CD14-positive monocyte (primary cell): ENCODE data around the gene EVL. TPM values are rescaled to one million over a fixed set of nuclear protein-coding genes. Genes with fewer than 3 reads are reported as not detected.
"Not testable (repeated sequence)": the region's sequence is repeated elsewhere in the genome, so short reads cannot be mapped to it uniquely, and the experiment has no call there.

Source experiments
- DNase-seq, 3 donors: peaks; one replicate each; pipeline ENCODE4 v3.0.0-alpha.2; 2011 to 2022
- H2AFZ ChIP-seq: 2 replicates; pipeline ENCODE4 v1.6.0; 2012; ENCODE audit warnings: mild to moderate bottlenecking, low read depth, low read length, inconsistent platforms; ENCODE audit not compliant: insufficient read depth, poor library complexity, severe bottlenecking
- H3K27ac ChIP-seq, 2 donors: 1 replicate in 1 of 2; 2 replicates in 1 of 2; pipeline ENCODE4 v1.5.1; 2012 to 2013; ENCODE audit warnings: low read length in 2 of 2, control low read depth in 1 of 2, inconsistent platforms in 1 of 2, low read depth in 1 of 2, mild to moderate bottlenecking in 1 of 2
- H3K27me3 ChIP-seq, 2 donors: one replicate each; pipeline versions ENCODE4 v1.6.0 to v1.6.1; 2011 to 2013; ENCODE audit warnings: low read length in 2 of 2; ENCODE audit not compliant: control insufficient read depth in 2 of 2, insufficient read depth in 2 of 2
- H3K36me3 ChIP-seq, 2 donors: replicated peaks in 1 of 2; 1 replicate in 1 of 2; 2 replicates in 1 of 2; pipeline versions ENCODE4 v1.5.1 to v1.6.1; 2012 to 2013; ENCODE audit warnings: low read length in 2 of 2, control low read depth in 1 of 2, inconsistent platforms in 1 of 2, mild to moderate bottlenecking in 1 of 2; ENCODE audit not compliant: insufficient read depth in 2 of 2, control insufficient read depth in 1 of 2
- H3K4me1 ChIP-seq, 2 donors: 1 replicate in 1 of 2; 2 replicates in 1 of 2; pipeline versions ENCODE4 v1.5.1 to v1.6.1; 2012 to 2013; ENCODE audit warnings: low read length in 2 of 2, control low read depth in 1 of 2, inconsistent platforms in 1 of 2, mild to moderate bottlenecking in 1 of 2, moderate library complexity in 1 of 2; ENCODE audit not compliant: insufficient read depth in 2 of 2, control insufficient read depth in 1 of 2
- H3K4me2 ChIP-seq: replicated peaks from 2 replicates; pipeline ENCODE3; 2012; ENCODE audit warnings: low read length, moderate library complexity, mild to moderate bottlenecking; ENCODE audit not compliant: poor library complexity, severe bottlenecking; ENCODE audit errors: extremely low read depth
- H3K4me3 ChIP-seq, 3 experiments: fragments of 200-600 bp in 1 of 3; sonication (generic) in 1 of 3; replicated peaks in 1 of 3; 1 replicate in 2 of 3; 2 replicates in 1 of 3; pipeline ENCODE4 v1.5.1; 2011 to 2013; ENCODE audit warnings: low read length in 3 of 3, mild to moderate bottlenecking in 3 of 3, control low read depth in 2 of 3, low read depth in 2 of 3, inconsistent platforms in 1 of 3, moderate library complexity in 1 of 3
- H3K79me2 ChIP-seq: 2 replicates; pipeline ENCODE4 v1.6.0; 2012; ENCODE audit warnings: mild to moderate bottlenecking, control low read depth, inconsistent platforms, low read length, moderate library complexity; ENCODE audit not compliant: insufficient read depth
- H3K9ac ChIP-seq: 2 replicates; pipeline ENCODE4 v1.6.0; 2017; ENCODE audit warnings: low read length, mild to moderate bottlenecking; ENCODE audit not compliant: insufficient read depth, poor library complexity, severe bottlenecking
- H3K9me3 ChIP-seq, 2 donors: replicated peaks in 1 of 2; 1 replicate in 1 of 2; 2 replicates in 1 of 2; pipeline versions ENCODE4 v1.5.1 to v1.6.1; 2012 to 2013; ENCODE audit warnings: low read length in 2 of 2, control low read depth in 1 of 2; ENCODE audit not compliant: control insufficient read depth in 1 of 2, insufficient read depth in 1 of 2
- H4K20me1 ChIP-seq: 2 replicates; pipeline ENCODE4 v1.6.0; 2012; ENCODE audit warnings: mild to moderate bottlenecking, low read length, control low read depth, moderate library complexity; ENCODE audit not compliant: insufficient read depth
- H3K27ac Mint-ChIP-seq, 7 donors: one replicate each; pipeline ENCODE4 v1.8.0; 2020; ENCODE audit warnings: mild to moderate bottlenecking in 7 of 7, mixed read lengths in 7 of 7, moderate library complexity in 6 of 7, inconsistent platforms in 2 of 7
- H3K27me3 Mint-ChIP-seq, 3 donors: one replicate each; pipeline ENCODE4 v1.8.0; 2021 to 2022; ENCODE audit warnings: low read depth in 3 of 3, mild to moderate bottlenecking in 3 of 3, mixed read lengths in 3 of 3, moderate library complexity in 3 of 3, inconsistent platforms in 1 of 3
- H3K36me3 Mint-ChIP-seq, 2 donors: one replicate each; pipeline ENCODE4 v1.8.0; 2020; ENCODE audit warnings: mixed read lengths in 2 of 2, inconsistent platforms in 1 of 2, mild to moderate bottlenecking in 1 of 2
- H3K4me1 Mint-ChIP-seq: one replicate; pipeline ENCODE4 v1.8.0; 2020; ENCODE audit warnings: mild to moderate bottlenecking, mixed read lengths
- H3K4me3 Mint-ChIP-seq, 2 donors: one replicate each; pipeline ENCODE4 v1.8.0; 2020; ENCODE audit warnings: mild to moderate bottlenecking in 2 of 2, mixed read lengths in 2 of 2, moderate library complexity in 1 of 2
- H3K9me3 Mint-ChIP-seq, 7 donors: one replicate each; pipeline ENCODE4 v1.8.0; 2020 to 2022; ENCODE audit warnings: mixed read lengths in 7 of 7, mild to moderate bottlenecking in 6 of 7, moderate library complexity in 6 of 7, inconsistent platforms in 2 of 7
- CTCF ChIP-seq: fragments of 200-600 bp; IDR thresholded peaks from one replicate; pipeline ENCODE4 v1.8.0; 2022; ENCODE audit warnings: antibody characterized with exemption, mild to moderate bottlenecking
- WGBS: methylation state at CpG from one replicate; pipeline ENCODE4 v1.1.5; 2013; ENCODE audit warnings: missing lambda C conversion rate; ENCODE audit not compliant: insufficient coverage; 5-methylcytosine and 5-hydroxymethylcytosine counted together
- intact Hi-C, 2 donors: fragments of 100-400 bp; cut with micrococcal nuclease; formaldehyde crosslinking; loops; one replicate each; pipeline versions ENCODE4 v1.15.0 to v1.15.1; 2023
- polyA plus RNA-seq, 3 donors: library from polyadenylated mRNA; depleted of rRNA in 1 of 3; unstranded in 2 of 3; stranded (reverse) in 1 of 3; fragments of 300-500 nt in 2 of 3; fragments of >200 nt in 1 of 3; fragmentation: Illumina TruSeq in 2 of 3; gene quantifications; 1 replicate in 2 of 3; 2 replicates in 1 of 3; pipeline ENCODE4 v1.2.3, GENCODE V29; 2012 to 2021

Gene EVL
- polyA plus RNA-seq, 3 donors = 3.2 to 131 (median 6.7) TPM

- Histone ChIP-seq H3K9ac (no peak overlapping the region), H3K4me3 (no peak overlapping the region), H3K9me3 (no peaks in the 10 kb centered on the region), H3K27ac (no peak overlapping the region), H3K4me1 (no peaks in the 10 kb centered on the region), H2AFZ (no peak overlapping the region), H3K79me2 (no peaks in the 10 kb centered on the region), H3K27me3 (no peaks in the 10 kb centered on the region), H3K36me3 (no peaks in the 10 kb centered on the region), H3K4me2 (no peak overlapping the region), H4K20me1 (no peaks in the 10 kb centered on the region)
- no peak for DNase-seq
- no peak for TF ChIP-seq CTCF
- Mint-ChIP-seq H3K9me3 (peaks cover 0 to 2% (median 0%) of the 10 kb centered on the region in 7 donors), H3K36me3 (no peaks in the 10 kb centered on the region), H3K27ac (no peak overlapping the region), H3K27me3 (peaks cover 2 to 5% (median 4%) of the 10 kb centered on the region in 3 donors), H3K4me1 (peaks cover 1% of the 10 kb centered on the region), H3K4me3 (no peak overlapping the region)
- intact Hi-C loops = no loop called here
- 98% methylated on average over 14 of the region's 14 CpGs for WGBS
These were observed 111.6 kb downstream of the EVL start for GRCh38 chr14:100176811-100177327.

DNA sequence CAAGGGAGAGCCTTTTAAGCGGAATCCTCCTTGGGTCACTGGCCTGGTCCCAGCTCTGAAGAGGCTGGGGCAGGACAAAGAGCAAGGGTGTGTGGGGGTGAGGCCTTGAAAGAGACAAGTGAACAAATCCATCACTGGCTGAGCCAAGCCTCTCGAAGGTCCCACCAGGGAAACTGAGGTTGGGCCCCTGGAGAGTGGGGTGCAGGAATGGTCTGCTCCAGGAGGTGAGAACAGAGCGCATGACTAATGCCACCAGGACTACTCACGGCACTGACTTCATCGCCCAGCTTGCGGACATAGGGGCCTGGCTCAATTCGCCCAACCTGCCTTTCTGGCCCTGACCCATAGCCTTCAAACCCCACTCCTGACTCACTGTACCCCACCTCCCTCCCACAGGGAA lies 113.5 kb downstream of the EVL start:
- Mint-ChIP-seq H3K27me3 (peaks cover 0 to 2% (median 2%) of the 10 kb centered on the region in 3 donors), H3K36me3 (no peaks in the 10 kb centered on the region), H3K9me3 (peaks cover 0 to 4% (median 0%) of the 10 kb centered on the region in 7 donors), H3K27ac (no peak overlapping the region), H3K4me3 (no peak overlapping the region), H3K4me1 (peaks cover 1% of the 10 kb centered on the region)
- intact Hi-C loops = no loop called here
- H3K4me3 ChIP-seq = no peak overlapping the region
- DNase-seq = no peak
- no peaks in the 10 kb centered on the region for H3K9me3 ChIP-seq
- H3K9ac ChIP-seq = no peak overlapping the region
- no peaks in the 10 kb centered on the region for H3K27me3 ChIP-seq
- WGBS = over 99% methylated on average over 7 of the region's 7 CpGs
- no peak overlapping the region for H2AFZ ChIP-seq
- no peak overlapping the region for H3K4me2 ChIP-seq
- H3K4me1 ChIP-seq = no peaks in the 10 kb centered on the region
- H4K20me1 ChIP-seq = no peaks in the 10 kb centered on the region
- no peaks in the 10 kb centered on the region for H3K36me3 ChIP-seq
- no peak for TF ChIP-seq CTCF
- H3K27ac ChIP-seq = no peak overlapping the region
- H3K79me2 ChIP-seq = no peaks in the 10 kb centered on the region

- H3K36me3 Mint-ChIP-seq, H3K36me3 ChIP-seq, intact Hi-C loops, H3K9me3 Mint-ChIP-seq, H3K4me1 ChIP-seq, H3K4me3 Mint-ChIP-seq, H3K27me3 Mint-ChIP-seq, H3K27ac ChIP-seq, H3K4me1 Mint-ChIP-seq, H3K4me3 ChIP-seq, H2AFZ ChIP-seq, H3K79me2 ChIP-seq, H3K9me3 ChIP-seq, DNase-seq, H3K4me2 ChIP-seq, H3K9ac ChIP-seq, H3K27me3 ChIP-seq, H3K27ac Mint-ChIP-seq, H4K20me1 ChIP-seq: not testable (repeated sequence)
- 96% methylated on average over 15 of the region's 30 CpGs for WGBS
These were observed 115.4 kb downstream of the EVL start for GRCh38 chr14:100180671-100181070.
